HG02870 (cell line): ENCODE measurements around the gene C11orf98.
A peak's percentile ranks its signal among the peaks of the same experiment; 100 is the strongest.
"Not testable (repeated sequence)": the region's sequence is repeated elsewhere in the genome, so short reads cannot be mapped to it uniquely, and the experiment has no call there.

ENCODE experiments used
- ATAC-seq: cut with Tn5 transposase; IDR thresholded peaks from one replicate; pipeline ENCODE4 v1.9.1; 2021; ENCODE audit warnings: mild to moderate bottlenecking, moderate library complexity; ENCODE audit not compliant: unreplicated experiment

The C11orf98 gene

GRCh38 chr11:62654297-62654696, 10.7 kb downstream of the C11orf98 start:
- no peak for ATAC-seq

GRCh38 chr11:62652161-62653006, 12.6 kb downstream of the C11orf98 start:
- ATAC-seq = no peak

- not testable (repeated sequence) for ATAC-seq
Measured at GRCh38 chr11:62650283-62650682, 14.7 kb downstream of the C11orf98 start.

- no peak for ATAC-seq
Measured at GRCh38 chr11:62649486-62649885, 15.5 kb downstream of the C11orf98 start.

GRCh38 chr11:62648967-62649364, 16.0 kb downstream of the C11orf98 start:
- no peak for ATAC-seq

- ATAC-seq = no peak
Measured at GRCh38 chr11:62648185-62648966, 16.6 kb downstream of the C11orf98 start.

GRCh38 chr11:62647609-62648005, 17.4 kb downstream of the C11orf98 start:
- no peak for ATAC-seq

GRCh38 chr11:62646825-62647608, 18.0 kb downstream of the C11orf98 start:
- ATAC-seq = no peak

- peak; percentile 90 for ATAC-seq
Measured at GRCh38 chr11:62645946-62646824, 18.8 kb downstream of the C11orf98 start, which contains the start of gene GANAB. GANAB (minus strand) TSS chr11:62646613; CDS start chr11:62646599, 14 bp downstream.

GRCh38 chr11:62645671-62645945, 19.4 kb downstream of the C11orf98 start:
- no peak for ATAC-seq

GRCh38 chr11:62644220-62644619, 20.8 kb downstream of the C11orf98 start:
- no peak for ATAC-seq

- no peak for ATAC-seq
Measured at GRCh38 chr11:62632492-62632891, 32.5 kb downstream of the C11orf98 start.

- ATAC-seq = no peak
Measured at GRCh38 chr11:62627713-62628112, 37.3 kb downstream of the C11orf98 start.

GRCh38 chr11:62622476-62623089, 42.4 kb downstream of the C11orf98 start:
- ATAC-seq = no peak

- peak; percentile 92 for ATAC-seq
Measured at GRCh38 chr11:62621567-62622470, 43.2 kb downstream of the C11orf98 start, which contains the start of gene B3GAT3. B3GAT3 (minus strand) TSS chr11:62621986; CDS start chr11:62621947, 39 bp downstream.

GRCh38 chr11:62621027-62621566, 43.9 kb downstream of the C11orf98 start:
- ATAC-seq = no peak

GRCh38 chr11:62616957-62617356, 48.1 kb downstream of the C11orf98 start:
- ATAC-seq = not testable (repeated sequence)

- ATAC-seq = no peak
Measured at GRCh38 chr11:62615521-62615920, 49.5 kb downstream of the C11orf98 start.
